Ishikawa (cell line): ENCODE data around the gene ISL2.

Experiments
- CEBPB ChIP-seq: IDR thresholded peaks from 2 replicates; pipeline ENCODE4 v1.6.1; 2012
- CREB1 ChIP-seq: IDR thresholded peaks from 2 replicates; pipeline ENCODE4 v1.6.1; 2012; ENCODE audit warnings: low read depth
- EGR1 ChIP-seq: IDR thresholded peaks from 2 replicates; pipeline ENCODE4 v1.6.1; 2012
- EP300 ChIP-seq: IDR thresholded peaks from 2 replicates; pipeline ENCODE4 v1.6.1; 2012; ENCODE audit warnings: borderline replicate concordance
- FOXM1 ChIP-seq: IDR thresholded peaks from 2 replicates; pipeline ENCODE4 v1.6.1; 2012; ENCODE audit warnings: low read depth, borderline replicate concordance
- NFIC ChIP-seq: IDR thresholded peaks from 2 replicates; pipeline ENCODE4 v1.6.1; 2012
- RAD21 ChIP-seq: IDR thresholded peaks from 2 replicates; pipeline ENCODE4 v1.6.1; 2012; ENCODE audit warnings: low read depth
- TAF1 ChIP-seq: IDR thresholded peaks from 2 replicates; pipeline ENCODE4 v1.6.1; 2012; ENCODE audit warnings: low read depth, mild to moderate bottlenecking
- TCF12 ChIP-seq: IDR thresholded peaks from 2 replicates; pipeline ENCODE4 v1.6.1; 2012; ENCODE audit warnings: low read depth
- TEAD4 ChIP-seq: IDR thresholded peaks from 2 replicates; pipeline ENCODE4 v1.6.1; 2012
- YY1 ChIP-seq: IDR thresholded peaks from 2 replicates; pipeline ENCODE4 v1.6.1; 2012; ENCODE audit warnings: low read depth
- ZBTB7A ChIP-seq: IDR thresholded peaks from 2 replicates; pipeline ENCODE4 v1.6.1; 2012; ENCODE audit warnings: low read depth
- TF ChIP-seq, protein P1 (sequence below): IDR thresholded peaks from 2 replicates; pipeline ENCODE4 v1.6.1; 2012
- TF ChIP-seq, protein P2 (sequence below): IDR thresholded peaks from 2 replicates; pipeline ENCODE4 v1.6.1; 2012
- TF ChIP-seq, protein P3 (sequence below): IDR thresholded peaks from 2 replicates; pipeline ENCODE4 v1.6.1; 2012; ENCODE audit warnings: low read depth, mild to moderate bottlenecking

The ISL2 gene

DNA sequence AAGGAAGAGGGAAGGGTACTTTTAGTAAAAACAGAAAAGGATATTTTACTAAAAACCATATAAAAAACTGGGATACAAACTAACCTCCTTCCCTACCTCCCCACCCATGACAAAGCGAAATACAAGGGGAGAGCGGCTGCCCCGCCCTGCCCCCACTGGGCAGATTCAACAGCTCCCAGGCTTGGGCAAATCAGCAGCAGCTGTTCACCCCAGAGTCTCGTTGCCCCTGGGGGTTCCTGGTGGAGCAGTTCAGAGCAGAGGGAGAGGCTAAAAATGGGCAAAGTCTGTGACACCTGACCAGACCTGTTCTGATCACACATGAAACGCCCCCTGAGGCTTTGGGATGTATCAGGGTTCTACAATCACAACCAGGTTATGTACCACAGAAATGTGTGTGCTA is 22.8 kb upstream of the ISL2 start:
- TF ChIP-seq TAF1 (no peak), CREB1 (no peak), TCF12 (no peak), TEAD4 (no peak), ZBTB7A (no peak), EP300 (no peak), FOXM1 (no peak), NFIC (no peak), RAD21 (no peak), EGR1 (no peak), CEBPB (no peak), YY1 (no peak)
- TF ChIP-seq, protein P1, sequence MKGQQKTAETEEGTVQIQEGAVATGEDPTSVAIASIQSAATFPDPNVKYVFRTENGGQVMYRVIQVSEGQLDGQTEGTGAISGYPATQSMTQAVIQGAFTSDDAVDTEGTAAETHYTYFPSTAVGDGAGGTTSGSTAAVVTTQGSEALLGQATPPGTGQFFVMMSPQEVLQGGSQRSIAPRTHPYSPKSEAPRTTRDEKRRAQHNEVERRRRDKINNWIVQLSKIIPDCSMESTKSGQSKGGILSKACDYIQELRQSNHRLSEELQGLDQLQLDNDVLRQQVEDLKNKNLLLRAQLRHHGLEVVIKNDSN: no peak
- TF ChIP-seq, protein P2, sequence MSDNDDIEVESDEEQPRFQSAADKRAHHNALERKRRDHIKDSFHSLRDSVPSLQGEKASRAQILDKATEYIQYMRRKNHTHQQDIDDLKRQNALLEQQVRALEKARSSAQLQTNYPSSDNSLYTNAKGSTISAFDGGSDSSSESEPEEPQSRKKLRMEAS: no peak
- TF ChIP-seq, protein P3, sequence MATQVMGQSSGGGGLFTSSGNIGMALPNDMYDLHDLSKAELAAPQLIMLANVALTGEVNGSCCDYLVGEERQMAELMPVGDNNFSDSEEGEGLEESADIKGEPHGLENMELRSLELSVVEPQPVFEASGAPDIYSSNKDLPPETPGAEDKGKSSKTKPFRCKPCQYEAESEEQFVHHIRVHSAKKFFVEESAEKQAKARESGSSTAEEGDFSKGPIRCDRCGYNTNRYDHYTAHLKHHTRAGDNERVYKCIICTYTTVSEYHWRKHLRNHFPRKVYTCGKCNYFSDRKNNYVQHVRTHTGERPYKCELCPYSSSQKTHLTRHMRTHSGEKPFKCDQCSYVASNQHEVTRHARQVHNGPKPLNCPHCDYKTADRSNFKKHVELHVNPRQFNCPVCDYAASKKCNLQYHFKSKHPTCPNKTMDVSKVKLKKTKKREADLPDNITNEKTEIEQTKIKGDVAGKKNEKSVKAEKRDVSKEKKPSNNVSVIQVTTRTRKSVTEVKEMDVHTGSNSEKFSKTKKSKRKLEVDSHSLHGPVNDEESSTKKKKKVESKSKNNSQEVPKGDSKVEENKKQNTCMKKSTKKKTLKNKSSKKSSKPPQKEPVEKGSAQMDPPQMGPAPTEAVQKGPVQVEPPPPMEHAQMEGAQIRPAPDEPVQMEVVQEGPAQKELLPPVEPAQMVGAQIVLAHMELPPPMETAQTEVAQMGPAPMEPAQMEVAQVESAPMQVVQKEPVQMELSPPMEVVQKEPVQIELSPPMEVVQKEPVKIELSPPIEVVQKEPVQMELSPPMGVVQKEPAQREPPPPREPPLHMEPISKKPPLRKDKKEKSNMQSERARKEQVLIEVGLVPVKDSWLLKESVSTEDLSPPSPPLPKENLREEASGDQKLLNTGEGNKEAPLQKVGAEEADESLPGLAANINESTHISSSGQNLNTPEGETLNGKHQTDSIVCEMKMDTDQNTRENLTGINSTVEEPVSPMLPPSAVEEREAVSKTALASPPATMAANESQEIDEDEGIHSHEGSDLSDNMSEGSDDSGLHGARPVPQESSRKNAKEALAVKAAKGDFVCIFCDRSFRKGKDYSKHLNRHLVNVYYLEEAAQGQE: no peak

DNA sequence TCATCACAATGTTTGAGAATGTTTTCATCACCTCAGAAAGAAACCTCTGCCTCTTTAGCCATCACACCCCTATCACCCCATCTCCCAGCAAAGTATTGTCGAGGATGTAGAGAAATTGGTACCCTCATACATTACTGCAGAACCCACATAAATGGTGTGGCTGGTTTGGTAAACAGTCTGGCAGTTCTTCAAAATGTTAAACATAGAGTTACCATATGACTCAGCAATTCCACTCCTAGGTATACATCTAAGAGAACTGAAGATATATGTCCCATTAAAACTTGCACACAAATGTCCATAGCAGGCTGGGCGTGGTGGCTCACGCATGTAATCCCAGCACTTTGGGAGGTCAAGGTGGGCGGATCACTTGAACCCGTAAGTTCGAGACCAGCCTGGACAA is 16.6 kb upstream of the ISL2 start:
- TF ChIP-seq RAD21 (no peak), CREB1 (no peak), ZBTB7A (no peak), TCF12 (no peak), FOXM1 (no peak), TAF1 (no peak), EGR1 (no peak), CEBPB (no peak), EP300 (no peak), NFIC (no peak), TEAD4 (no peak), YY1 (no peak)
- TF ChIP-seq, protein P1: no peak
- TF ChIP-seq, protein P3: no peak
- TF ChIP-seq, protein P2: no peak

DNA sequence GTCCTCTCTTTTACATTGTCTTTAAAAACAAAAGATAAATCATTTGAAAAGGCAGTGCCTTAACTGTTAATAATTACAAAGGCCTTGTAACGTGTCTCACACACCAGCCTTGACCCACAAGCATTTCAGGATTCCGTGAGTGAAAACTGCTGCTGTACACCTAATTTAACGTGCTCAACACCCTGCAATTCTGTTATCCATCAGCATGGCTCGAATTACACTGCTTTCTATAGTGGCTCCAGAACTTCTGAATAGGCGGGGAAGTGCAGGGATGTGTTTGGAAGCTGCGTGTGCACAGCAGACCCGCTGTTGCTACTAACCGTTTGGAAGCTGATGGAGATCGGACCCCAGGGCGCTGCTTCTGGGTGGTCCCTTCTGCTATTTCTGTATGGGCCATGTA is 15.4 kb upstream of the ISL2 start:
- TF ChIP-seq FOXM1: no peak
- TF ChIP-seq, protein P2: no peak
- TF ChIP-seq CREB1: no peak
- TF ChIP-seq RAD21: no peak
- TF ChIP-seq, protein P3: no peak
- TF ChIP-seq EGR1: no peak
- TF ChIP-seq CEBPB: no peak
- TF ChIP-seq TAF1: no peak
- no peak for TF ChIP-seq EP300
- no peak for TF ChIP-seq TCF12
- TF ChIP-seq YY1: no peak
- TF ChIP-seq ZBTB7A: no peak
- TF ChIP-seq, protein P1: no peak
- TF ChIP-seq NFIC: no peak
- no peak for TF ChIP-seq TEAD4

DNA sequence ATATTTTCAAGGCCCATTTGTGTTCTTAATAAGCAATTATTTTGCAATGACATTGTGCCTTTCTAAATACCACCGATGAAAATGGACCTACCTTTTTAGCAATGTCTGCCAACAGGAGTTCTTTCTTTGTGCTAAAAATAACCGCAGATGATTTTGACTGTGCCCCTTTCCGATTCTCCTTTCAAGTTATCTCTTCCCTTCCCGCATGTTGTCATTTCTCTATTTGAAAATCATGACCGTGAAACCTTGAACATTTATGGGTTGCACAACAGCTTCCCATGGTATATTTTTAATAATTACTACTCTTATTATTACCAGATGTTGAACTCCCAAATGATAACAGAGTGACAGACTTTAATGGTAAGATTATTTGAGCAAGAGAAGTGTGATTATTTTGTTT is 15.0 kb upstream of the ISL2 start:
- TF ChIP-seq EP300 (no peak), YY1 (no peak), NFIC (no peak), TAF1 (no peak), TEAD4 (no peak), CEBPB (no peak), RAD21 (no peak), EGR1 (no peak), CREB1 (no peak), ZBTB7A (no peak)
- TF ChIP-seq, protein P3: no peak
- TF ChIP-seq, protein P1: no peak
